Vagina (tissue), 2 donors: ENCODE data around the gene MACROD2.

ENCODE experiments used
- CTCF ChIP-seq, 3 experiments: fragments of 450-650 bp in 2 of 3; fragments of 200-600 bp in 1 of 3; sonication (generic) in 1 of 3; IDR thresholded peaks; one replicate each; pipeline ENCODE4 v1.5.1; 2017 to 2019; ENCODE audit warnings: antibody characterized with exemption in 3 of 3, mild to moderate bottlenecking in 2 of 3, moderate library complexity in 2 of 3
- POLR2A ChIP-seq, 2 donors: fragments of 450-650 bp; IDR thresholded peaks; one replicate each; pipeline ENCODE4 v1.6.1; 2017; ENCODE audit warnings: antibody characterized with exemption in 2 of 2, mild to moderate bottlenecking in 2 of 2, moderate library complexity in 2 of 2

GRCh38 chr20:14266246-14266645, 270.9 kb downstream of the MACROD2 start:
- TF ChIP-seq POLR2A (IDR thresholded peaks at IDR 0.05) (no peak), CTCF (IDR thresholded peaks at IDR 0.05) (no peak)
